Erythroblast (primary cell): ENCODE measurements around the gene SMCO3.

Experiments used
- GATA1 ChIP-seq: IDR thresholded peaks from 2 replicates; pipeline ENCODE4 v1.6.1; 2011; ENCODE audit warnings: low read depth, mild to moderate bottlenecking, control low read depth, low read length, moderate library complexity
- POLR2A ChIP-seq: IDR thresholded peaks from 2 replicates; pipeline ENCODE4 v1.6.1; 2011; ENCODE audit warnings: mild to moderate bottlenecking, low read length

DNA sequence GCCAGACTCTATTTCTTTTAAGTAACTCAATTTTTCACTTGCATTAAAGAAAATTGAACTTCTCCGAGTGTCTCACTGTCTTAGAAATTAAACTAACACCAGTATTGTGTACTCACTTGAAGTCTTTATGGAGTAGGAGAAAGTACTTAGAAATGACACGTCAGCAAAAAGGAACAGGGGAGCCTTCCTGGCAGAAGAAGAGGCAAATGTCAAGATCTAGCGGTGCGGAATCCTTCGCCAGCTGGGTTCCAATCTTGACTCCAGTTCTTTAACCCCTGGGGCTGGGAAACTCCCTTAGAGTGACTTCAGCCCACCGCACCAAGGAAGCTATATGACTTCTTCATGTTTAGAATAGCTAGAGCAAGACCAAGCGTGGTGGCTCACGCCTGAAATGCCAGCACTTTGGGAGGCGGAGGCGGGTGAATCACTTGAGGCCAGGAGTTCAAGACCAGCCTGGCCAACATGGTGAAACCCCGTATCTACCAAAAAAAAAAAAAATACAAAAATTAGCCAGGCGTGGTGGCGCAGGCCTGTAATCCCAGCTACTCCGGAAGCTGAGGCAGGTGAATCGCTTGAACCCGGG lies 45.1 kb downstream of the SMCO3 start:
- no peak for TF ChIP-seq POLR2A
- TF ChIP-seq GATA1: no peak
